PC-9 (cell line): Measurements from ENCODE around the gene EID1. TPM values are rescaled to one million over a fixed set of nuclear protein-coding genes. Genes with fewer than 3 reads are reported as not detected.

Experiments used
- BruUV-seq: library from RNA; stranded (reverse); fragments of 400-500 nt; replicated peaks from 2 replicates; lab custom pipeline; 2021; lab: Mats Ljungman, UMichigan
- CTCF ChIA-PET: fragments of 300-600 bp; sonication (Branson Sonifier 250); formaldehyde crosslinking; loops from one replicate; lab custom pipeline; 2022; ENCODE audit warnings: antibody characterized with exemption; lab: Charles Lee
- POLR2A ChIA-PET: fragments of 300-600 bp; sonication (Branson Sonifier 250); formaldehyde crosslinking; loops from one replicate; lab custom pipeline; 2022; ENCODE audit warnings: antibody characterized with exemption; ENCODE audit not compliant: unreplicated experiment; lab: Charles Lee
- DNase-seq, 2 experiments: peaks; one replicate each; pipeline versions ENCODE4 v3.0.0 to v3.0.0-alpha.2; 2015 to 2022; ENCODE audit warnings: mixed read lengths in 1 of 2
- H2AFZ ChIP-seq: fragments of 200-600 bp; sonication (generic); 2 replicates; pipeline ENCODE4 v1.8.1; 2017; ENCODE audit warnings: antibody characterized with exemption
- H3F3A ChIP-seq: fragments of 200-600 bp; sonication (generic); 2 replicates; pipeline ENCODE4 v1.8.1; 2017; ENCODE audit warnings: antibody characterized with exemption, mild to moderate bottlenecking, low read depth; ENCODE audit not compliant: insufficient read depth
- H3K27ac ChIP-seq: fragments of 200-600 bp; sonication (generic); 2 replicates; pipeline ENCODE4 v1.6.1; 2016; ENCODE audit warnings: mixed run types
- H3K27me3 ChIP-seq: fragments of 200-600 bp; sonication (generic); 2 replicates; pipeline ENCODE4 v1.6.1; 2016; ENCODE audit warnings: low read depth, mixed run types; ENCODE audit not compliant: insufficient read depth
- H3K36me3 ChIP-seq: fragments of 200-600 bp; sonication (generic); 2 replicates; pipeline ENCODE4 v1.6.1; 2016; ENCODE audit warnings: low read depth, mixed run types
- H3K4me1 ChIP-seq: fragments of 200-600 bp; sonication (generic); replicated peaks from 2 replicates; pipeline ENCODE4 v1.6.1; 2016; ENCODE audit warnings: mixed run types; ENCODE audit not compliant: insufficient read depth
- H3K4me2 ChIP-seq: fragments of 200-600 bp; sonication (generic); 2 replicates; pipeline ENCODE4 v1.6.1; 2017; ENCODE audit warnings: mixed run types
- H3K4me3 ChIP-seq: fragments of 200-600 bp; sonication (generic); 2 replicates; pipeline ENCODE4 v1.6.1; 2016; ENCODE audit warnings: mixed run types
- H3K79me2 ChIP-seq: fragments of 200-600 bp; sonication (generic); 2 replicates; pipeline ENCODE4 v1.6.1; 2017; ENCODE audit warnings: low read depth, mixed run types
- H3K9me2 ChIP-seq: fragments of 200-600 bp; sonication (generic); 2 replicates; pipeline ENCODE4 v1.8.1; 2017; ENCODE audit warnings: mild to moderate bottlenecking; ENCODE audit not compliant: insufficient read depth
- H3K9me3 ChIP-seq: fragments of 200-600 bp; sonication (generic); 2 replicates; pipeline ENCODE4 v1.8.1; 2016; ENCODE audit warnings: low read depth; ENCODE audit not compliant: insufficient read depth
- H4K20me1 ChIP-seq: fragments of 200-600 bp; sonication (generic); 2 replicates; pipeline ENCODE4 v1.8.1; 2017; ENCODE audit not compliant: insufficient read depth
- EZH2 ChIP-seq: fragments of 200-600 bp; sonication (generic); IDR thresholded peaks from 2 replicates; pipeline ENCODE4 v1.8.0; 2017; ENCODE audit warnings: antibody characterized with exemption, low read depth
- intact Hi-C: fragments of 100-400 bp; cut with micrococcal nuclease; formaldehyde crosslinking; loops from one replicate; pipeline ENCODE4 v1.10.0; 2022; ENCODE audit not compliant: unreplicated experiment
- total RNA-seq: library from RNA; stranded (reverse); gene quantifications from 2 replicates; pipeline ENCODE4 v1.2.3, GENCODE V29; 2021
- TF ChIP-seq, protein P1 (sequence below): fragments of 200-600 bp; sonication (generic); conservative IDR thresholded peaks from 2 replicates; pipeline ENCODE4 v1.6.1; 2017; ENCODE audit warnings: mixed run types, antibody characterized with exemption, mild to moderate bottlenecking, moderate library complexity

EID1 gene
- total RNA-seq, 1 experiment from 2014 or later = 73.9 TPM

DNA sequence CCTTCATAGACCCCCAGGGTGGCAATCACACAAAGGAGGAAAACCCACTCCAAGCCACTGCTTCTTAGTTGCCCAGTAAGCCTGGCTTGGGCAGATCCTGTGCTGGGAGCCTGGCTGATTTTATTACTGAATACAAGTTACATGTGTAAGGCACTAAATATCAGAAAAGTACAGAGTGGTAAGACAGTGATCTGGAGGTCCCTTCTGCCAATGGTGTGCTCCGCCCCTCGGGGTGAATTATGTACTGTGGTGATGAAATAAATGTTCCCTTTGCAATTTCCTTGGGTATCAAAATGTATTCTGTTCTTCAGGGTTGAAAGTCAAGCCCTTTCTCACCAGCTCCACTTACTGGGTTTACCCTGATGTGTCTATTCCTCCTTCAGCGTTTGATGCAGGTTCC lies 38.8 kb downstream of the EID1 start:
- ChIA-PET POLR2A (no interaction called here), CTCF (no interaction called here)
- BruUV-seq = no TSS peak
- intact Hi-C loops = no loop called here
- H3F3A ChIP-seq = no peaks in the 10 kb centered on the region
- H3K4me2 ChIP-seq = no peak overlapping the region
- DNase-seq = no peak
- no peak overlapping the region for H2AFZ ChIP-seq
- H3K79me2 ChIP-seq = no peaks in the 10 kb centered on the region
- H3K4me1 ChIP-seq = 0 out of 2 replicates have a peak, but pooled peaks cover 5% of the 10 kb centered on the region
- no peak for TF ChIP-seq EZH2
- TF ChIP-seq, protein P1, sequence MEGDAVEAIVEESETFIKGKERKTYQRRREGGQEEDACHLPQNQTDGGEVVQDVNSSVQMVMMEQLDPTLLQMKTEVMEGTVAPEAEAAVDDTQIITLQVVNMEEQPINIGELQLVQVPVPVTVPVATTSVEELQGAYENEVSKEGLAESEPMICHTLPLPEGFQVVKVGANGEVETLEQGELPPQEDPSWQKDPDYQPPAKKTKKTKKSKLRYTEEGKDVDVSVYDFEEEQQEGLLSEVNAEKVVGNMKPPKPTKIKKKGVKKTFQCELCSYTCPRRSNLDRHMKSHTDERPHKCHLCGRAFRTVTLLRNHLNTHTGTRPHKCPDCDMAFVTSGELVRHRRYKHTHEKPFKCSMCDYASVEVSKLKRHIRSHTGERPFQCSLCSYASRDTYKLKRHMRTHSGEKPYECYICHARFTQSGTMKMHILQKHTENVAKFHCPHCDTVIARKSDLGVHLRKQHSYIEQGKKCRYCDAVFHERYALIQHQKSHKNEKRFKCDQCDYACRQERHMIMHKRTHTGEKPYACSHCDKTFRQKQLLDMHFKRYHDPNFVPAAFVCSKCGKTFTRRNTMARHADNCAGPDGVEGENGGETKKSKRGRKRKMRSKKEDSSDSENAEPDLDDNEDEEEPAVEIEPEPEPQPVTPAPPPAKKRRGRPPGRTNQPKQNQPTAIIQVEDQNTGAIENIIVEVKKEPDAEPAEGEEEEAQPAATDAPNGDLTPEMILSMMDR = no peak
- H3K27ac ChIP-seq = no peak overlapping the region
- H3K36me3 ChIP-seq = no peaks in the 10 kb centered on the region
- no peak overlapping the region for H3K4me3 ChIP-seq
- H3K9me3 ChIP-seq = no peaks in the 10 kb centered on the region
- no peaks in the 10 kb centered on the region for H3K27me3 ChIP-seq
- no peaks in the 10 kb centered on the region for H4K20me1 ChIP-seq
- H3K9me2 ChIP-seq = no peaks in the 10 kb centered on the region

DNA sequence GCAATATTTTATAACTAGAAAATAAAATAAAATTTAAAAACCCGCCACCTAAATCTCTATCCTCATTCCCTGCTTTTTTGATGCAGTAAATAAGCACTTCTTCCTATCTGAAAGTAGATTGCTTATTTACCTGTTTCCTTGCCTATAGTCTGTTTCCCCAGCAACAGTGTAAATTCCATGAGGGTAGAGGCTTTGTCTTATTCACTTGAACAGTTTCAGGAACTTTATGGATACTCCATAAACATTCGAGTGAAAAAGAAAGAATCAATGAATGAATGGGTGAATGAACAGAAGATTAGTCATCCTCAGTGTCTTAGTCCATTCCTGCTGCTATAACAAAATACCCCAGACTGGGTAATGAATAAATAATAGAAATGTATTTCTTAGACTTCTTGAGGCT lies 44.1 kb downstream of the EID1 start:
- no peaks in the 10 kb centered on the region for H3K36me3 ChIP-seq
- H3K4me1 ChIP-seq = peaks cover 8% of the 10 kb centered on the region; the same call in 1 of the 2 replicates
- ChIA-PET CTCF (no interaction called here), POLR2A (no interaction called here)
- H4K20me1 ChIP-seq = no peaks in the 10 kb centered on the region
- no peak overlapping the region for H2AFZ ChIP-seq
- intact Hi-C loops = no loop called here
- no peaks in the 10 kb centered on the region for H3K27me3 ChIP-seq
- no peaks in the 10 kb centered on the region for H3K79me2 ChIP-seq
- H3K4me2 ChIP-seq = no peak overlapping the region
- DNase-seq = no peak
- no peak for TF ChIP-seq EZH2
- TF ChIP-seq, protein P1 = no peak
- no peaks in the 10 kb centered on the region for H3K9me2 ChIP-seq
- no peaks in the 10 kb centered on the region for H3K9me3 ChIP-seq
- H3K27ac ChIP-seq = no peak overlapping the region
- H3K4me3 ChIP-seq = no peak overlapping the region
- BruUV-seq = no TSS peak
- H3F3A ChIP-seq = 0 out of 2 replicates have a peak, but pooled peaks cover 4% of the 10 kb centered on the region

- DNase-seq = no peak
- ChIA-PET CTCF (no interaction called here), POLR2A (no interaction called here)
- Histone ChIP-seq H3K36me3 (no peaks in the 10 kb centered on the region), H3K27ac (no peak overlapping the region), H3K4me2 (no peak overlapping the region), H4K20me1 (no peaks in the 10 kb centered on the region), H3K4me1 (peaks cover 8% of the 10 kb centered on the region; the same call in 1 of the 2 replicates), H3K9me2 (no peaks in the 10 kb centered on the region), H3K9me3 (no peaks in the 10 kb centered on the region), H2AFZ (no peak overlapping the region), H3K27me3 (no peaks in the 10 kb centered on the region), H3K79me2 (no peaks in the 10 kb centered on the region), H3F3A (0 out of 2 replicates have a peak, but pooled peaks cover 4% of the 10 kb centered on the region), H3K4me3 (no peak overlapping the region)
- TF ChIP-seq EZH2 = no peak
- TF ChIP-seq, protein P1 = no peak
- intact Hi-C loops = no loop called here
- no TSS peak for BruUV-seq
Measured at GRCh38 chr15:48924528-48925393, 46.8 kb downstream of the EID1 start.
